ENCODE measurements around the gene PHLDA2. TPM values are rescaled to one million over a fixed set of nuclear protein-coding genes. Genes with fewer than 3 reads are reported as not detected.

Gene PHLDA2
- total and polyA plus RNA-seq, 9 of the 15 experiments (the other 6 are each of a cell fraction or from before 2014, with no cell fraction given): 0.43 to 42.4 (median 4.7) TPM

- TF ChIP-seq AFF4 (CRISPR knock-in tag; IDR thresholded peaks at IDR 0.05) (peak; percentile 85), RAD21 (CRISPR knock-in tag; conservative IDR thresholded peaks at IDR 0.05 in 1 of 2, IDR thresholded peaks at IDR 0.05 in 1 of 2) (no peak), MCM5 (IDR thresholded peaks at IDR 0.05; ENCODE audit: low read depth) (no peak), SUPT5H (IDR thresholded peaks at IDR 0.05) (peak; percentile 75; the same call in 1 of the 2 replicates), UBTF (IDR thresholded peaks at IDR 0.05; ENCODE audit: borderline replicate concordance in 1 of 2, low read depth in 2 of 2, low read length in 2 of 2) (no peak), VEZF1 (CRISPR knock-in tag; IDR thresholded peaks at IDR 0.05) (peak; percentile 84), NR2C1 (IDR thresholded peaks at IDR 0.05) (no peak), NR2C1 (tag; IDR thresholded peaks at IDR 0.05) (no peak), ZKSCAN3 (CRISPR knock-in tag; IDR thresholded peaks at IDR 0.05) (no peak), MTA1 (IDR thresholded peaks at IDR 0.05; ENCODE audit: borderline replicate concordance) (no peak), CC2D1A (IDR thresholded peaks at IDR 0.05) (no peak), GATAD2A (IDR thresholded peaks at IDR 0.05) (peak; percentile 42; the same call in 1 of the 2 replicates), SNAPC5 (CRISPR knock-in tag; IDR thresholded peaks at IDR 0.05) (no peak), ZNF274 (IDR thresholded peaks at IDR 0.05; ENCODE audit: borderline replicate concordance, low read depth, low read length) (no peak), FOXO4 (CRISPR knock-in tag; IDR thresholded peaks at IDR 0.05) (no peak), ZFX (CRISPR knock-in tag; IDR thresholded peaks at IDR 0.05) (peak; percentile 56), SNRNP70 (optimal IDR thresholded peaks at IDR 0.05; ENCODE audit: low read depth, low read length) (no peak), ARNT (IDR thresholded peaks at IDR 0.05) (no peak), ZSCAN32 (CRISPR knock-in tag; IDR thresholded peaks at IDR 0.05) (no peak)
Measured at GRCh38 chr11:2901854-2902783, 27.1 kb downstream of the PHLDA2 start (continued).

Data from K562 (cell line).